ENCODE data around the gene SMPD3. TPM values are rescaled to one million over a fixed set of nuclear protein-coding genes. Genes with fewer than 3 reads are reported as not detected.

SMPD3 gene
- total and polyA plus RNA-seq, 2 experiments from 2014 or later: 5.7 to 6.3 TPM

DNA sequence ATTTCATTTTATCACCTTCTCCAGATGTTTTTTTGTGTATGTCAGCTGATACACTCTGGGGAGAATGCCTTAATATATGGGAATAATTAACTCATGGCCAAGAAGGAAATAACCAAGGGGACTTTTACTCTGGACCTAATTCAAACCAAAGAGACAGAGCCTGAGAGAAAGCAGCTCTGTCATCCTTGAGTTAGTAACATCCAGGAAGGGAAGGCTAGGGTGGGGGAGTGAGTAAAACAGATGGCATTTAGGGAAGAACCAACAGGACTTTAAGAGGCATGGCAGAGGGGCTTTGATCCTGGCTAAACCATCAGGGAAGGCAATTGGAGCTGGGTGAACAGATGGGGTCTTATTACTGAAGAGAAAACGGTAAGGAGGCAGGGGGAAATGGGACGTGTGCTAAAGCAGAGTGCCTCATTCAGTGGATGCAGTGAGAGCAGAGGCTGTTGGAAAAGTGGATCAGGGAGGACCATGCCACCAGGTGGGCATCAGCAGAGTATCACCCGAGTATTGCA, 2.5 kb upstream of the SMPD3 start:
- no peak overlapping the region for H3K27ac ChIP-seq
- H3K9me2 ChIP-seq (replicated peaks; ENCODE audit: insufficient read depth): no peaks in the 10 kb centered on the region
- H3K27me3 ChIP-seq: peaks cover 7% of the 10 kb centered on the region
- no peak for DNase-seq (ENCODE audit: low spot score)
- no peaks in the 10 kb centered on the region for H3K79me2 ChIP-seq
- WGBS (ENCODE audit: low lambda C conversion rate, missing lambda C conversion rate): 53% methylated on average over 3 of the region's 3 CpGs
- H4K20me1 ChIP-seq (ENCODE audit: insufficient read depth, poor library complexity, severe bottlenecking): no peaks in the 10 kb centered on the region
- no peak overlapping the region for H3K4me2 ChIP-seq
- H3K4me3 ChIP-seq: no peak overlapping the region
- H2AFZ ChIP-seq: no peak overlapping the region
- peaks cover 4% of the 10 kb centered on the region for H3K4me1 ChIP-seq (ENCODE audit: insufficient read depth)
- H3K9me3 ChIP-seq (ENCODE audit: low read depth): no peaks in the 10 kb centered on the region
- TF ChIP-seq EZH2 (IDR thresholded peaks at IDR 0.05; ENCODE audit: borderline replicate concordance) (no peak), EZH2phosphoT487 (IDR thresholded peaks at IDR 0.05; ENCODE audit: low read depth, severe bottlenecking, unreplicated experiment) (no peak)
- TF ChIP-seq, protein P1, sequence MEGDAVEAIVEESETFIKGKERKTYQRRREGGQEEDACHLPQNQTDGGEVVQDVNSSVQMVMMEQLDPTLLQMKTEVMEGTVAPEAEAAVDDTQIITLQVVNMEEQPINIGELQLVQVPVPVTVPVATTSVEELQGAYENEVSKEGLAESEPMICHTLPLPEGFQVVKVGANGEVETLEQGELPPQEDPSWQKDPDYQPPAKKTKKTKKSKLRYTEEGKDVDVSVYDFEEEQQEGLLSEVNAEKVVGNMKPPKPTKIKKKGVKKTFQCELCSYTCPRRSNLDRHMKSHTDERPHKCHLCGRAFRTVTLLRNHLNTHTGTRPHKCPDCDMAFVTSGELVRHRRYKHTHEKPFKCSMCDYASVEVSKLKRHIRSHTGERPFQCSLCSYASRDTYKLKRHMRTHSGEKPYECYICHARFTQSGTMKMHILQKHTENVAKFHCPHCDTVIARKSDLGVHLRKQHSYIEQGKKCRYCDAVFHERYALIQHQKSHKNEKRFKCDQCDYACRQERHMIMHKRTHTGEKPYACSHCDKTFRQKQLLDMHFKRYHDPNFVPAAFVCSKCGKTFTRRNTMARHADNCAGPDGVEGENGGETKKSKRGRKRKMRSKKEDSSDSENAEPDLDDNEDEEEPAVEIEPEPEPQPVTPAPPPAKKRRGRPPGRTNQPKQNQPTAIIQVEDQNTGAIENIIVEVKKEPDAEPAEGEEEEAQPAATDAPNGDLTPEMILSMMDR (IDR thresholded peaks at IDR 0.05; ENCODE audit: poor library complexity): no peak
- H3K36me3 ChIP-seq (replicated peaks; ENCODE audit: insufficient read depth, low read depth): no peaks in the 10 kb centered on the region

DNA sequence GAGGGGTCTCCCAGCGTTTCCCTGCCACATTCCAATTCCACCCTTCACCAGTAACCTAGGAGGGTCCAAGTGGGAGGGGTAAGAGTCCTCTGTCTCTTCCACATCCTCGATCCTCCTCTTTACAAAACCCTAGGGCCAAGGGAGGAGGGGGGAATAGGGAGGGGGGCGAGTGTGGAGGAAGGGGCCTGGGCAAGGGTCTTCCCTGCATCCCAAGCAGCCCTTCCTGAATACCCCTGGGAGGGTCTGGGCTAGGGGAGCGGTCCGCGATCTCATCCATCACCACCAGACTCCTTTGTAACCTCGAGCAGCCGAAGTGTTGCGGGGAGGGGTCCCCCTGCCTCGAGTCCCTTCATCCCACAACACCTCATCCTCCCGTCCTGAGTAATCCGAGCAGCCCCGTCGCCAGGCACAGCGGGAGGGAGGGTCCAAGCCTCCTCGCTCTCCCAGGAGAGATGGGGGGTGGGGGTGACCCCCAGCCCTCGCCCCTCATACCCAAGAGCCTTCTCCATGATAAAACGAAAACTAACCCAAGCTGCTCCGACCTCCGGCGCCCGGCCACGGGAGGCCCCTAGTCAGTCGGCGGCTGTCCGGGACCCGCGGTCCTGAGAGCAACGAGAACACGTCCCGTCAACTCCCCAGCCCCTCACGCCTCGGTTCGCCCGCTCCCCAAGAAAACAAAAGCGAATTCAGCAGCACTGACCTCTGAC, 502 bp downstream of the SMPD3 start:
- no peaks in the 10 kb centered on the region for H3K36me3 ChIP-seq (replicated peaks; ENCODE audit: insufficient read depth, low read depth)
- no peak for DNase-seq (ENCODE audit: low spot score)
- no peak for TF ChIP-seq EZH2phosphoT487 (IDR thresholded peaks at IDR 0.05; ENCODE audit: low read depth, severe bottlenecking, unreplicated experiment)
- TF ChIP-seq, protein P1 (IDR thresholded peaks at IDR 0.05; ENCODE audit: poor library complexity): no peak
- TF ChIP-seq EZH2 (IDR thresholded peaks at IDR 0.05; ENCODE audit: borderline replicate concordance): no peak
- H3K4me3 ChIP-seq: peak overlapping the region; percentile 7
- H3K4me2 ChIP-seq: peak overlapping the region; percentile 83
- WGBS (ENCODE audit: low lambda C conversion rate, missing lambda C conversion rate): 11% methylated on average over 27 of the region's 36 CpGs
- peaks cover 9% of the 10 kb centered on the region for H3K27me3 ChIP-seq
- H4K20me1 ChIP-seq (ENCODE audit: insufficient read depth, poor library complexity, severe bottlenecking): no peaks in the 10 kb centered on the region
- no peak overlapping the region for H3K27ac ChIP-seq
- no peaks in the 10 kb centered on the region for H3K79me2 ChIP-seq
- no peaks in the 10 kb centered on the region for H3K9me3 ChIP-seq (ENCODE audit: low read depth)
- H3K9me2 ChIP-seq (replicated peaks; ENCODE audit: insufficient read depth): no peaks in the 10 kb centered on the region
- H2AFZ ChIP-seq: no peak overlapping the region
- peaks cover 4% of the 10 kb centered on the region for H3K4me1 ChIP-seq (ENCODE audit: insufficient read depth)

DNA sequence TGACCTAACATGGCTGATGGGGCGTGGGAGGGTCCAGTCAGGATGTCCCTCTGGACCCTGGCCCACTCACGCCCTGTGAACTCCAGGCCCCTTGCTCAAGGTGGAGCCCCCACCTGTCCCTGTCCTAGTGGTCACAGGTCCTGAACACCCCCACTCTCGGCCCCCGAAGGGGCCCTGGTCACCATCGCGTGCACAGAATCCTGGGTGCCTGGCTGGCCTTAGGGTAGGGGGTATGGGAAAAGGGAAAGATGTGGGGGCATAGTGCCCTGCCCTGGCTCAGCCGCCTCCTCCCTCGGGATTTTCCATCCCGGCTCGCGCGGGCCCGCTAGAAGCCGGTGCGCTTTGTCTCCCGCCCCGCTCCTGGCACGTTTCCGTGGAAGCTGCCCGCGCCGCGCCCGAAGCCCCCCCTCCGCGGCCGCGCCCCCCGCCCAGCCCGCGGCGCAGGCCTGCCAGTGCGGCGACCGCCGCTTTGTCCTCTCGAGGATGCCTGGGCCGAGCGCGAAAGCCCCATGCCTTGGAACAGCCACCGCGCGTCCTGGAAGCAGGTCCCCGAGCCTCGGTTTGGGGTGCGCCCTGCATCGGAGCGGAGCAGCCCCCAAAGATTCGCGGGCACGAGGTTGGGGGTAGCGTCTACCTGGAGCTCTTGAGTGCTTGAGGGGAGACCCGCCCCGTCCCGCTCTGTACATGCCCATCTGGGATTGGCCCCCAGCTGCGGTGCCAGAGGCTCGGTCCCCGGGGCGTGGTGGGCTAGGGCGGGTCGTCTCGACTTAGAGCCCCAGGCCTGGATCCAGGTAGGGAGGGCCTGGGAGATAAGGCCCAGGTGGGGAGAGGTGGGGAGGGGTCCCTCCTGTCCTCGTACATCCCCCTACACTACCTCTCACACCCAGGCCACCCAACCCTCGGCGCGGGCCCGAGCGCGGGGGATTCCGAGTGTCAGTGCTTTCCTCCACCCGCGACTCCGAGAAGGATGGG, 1.3 kb downstream of the SMPD3 start:
- Histone ChIP-seq H3K4me2 (peak overlapping the region; percentile 83), H2AFZ (no peak overlapping the region)

More for the DNA sequence above, 1.3 kb downstream of the SMPD3 start:
- TF ChIP-seq EZH2 (IDR thresholded peaks at IDR 0.05; ENCODE audit: borderline replicate concordance) (no peak), EZH2phosphoT487 (IDR thresholded peaks at IDR 0.05; ENCODE audit: low read depth, severe bottlenecking, unreplicated experiment) (no peak)
- TF ChIP-seq, protein P1 (IDR thresholded peaks at IDR 0.05; ENCODE audit: poor library complexity): no peak
- Histone ChIP-seq H3K4me3 (no peak overlapping the region), H3K9me2 (replicated peaks; ENCODE audit: insufficient read depth) (no peaks in the 10 kb centered on the region), H3K27me3 (peaks cover 16% of the 10 kb centered on the region), H3K27ac (no peak overlapping the region), H3K79me2 (no peaks in the 10 kb centered on the region), H3K36me3 (replicated peaks; ENCODE audit: insufficient read depth, low read depth) (no peaks in the 10 kb centered on the region), H4K20me1 (ENCODE audit: insufficient read depth, poor library complexity, severe bottlenecking) (no peaks in the 10 kb centered on the region), H3K9me3 (ENCODE audit: low read depth) (no peaks in the 10 kb centered on the region), H3K4me1 (ENCODE audit: insufficient read depth) (peaks cover 4% of the 10 kb centered on the region)
- DNase-seq (ENCODE audit: low spot score): no peak
- 73% methylated on average over 49 of the region's 73 CpGs for WGBS (ENCODE audit: low lambda C conversion rate, missing lambda C conversion rate)
